ENCODE measurements around the gene ZNF140.

DNA sequence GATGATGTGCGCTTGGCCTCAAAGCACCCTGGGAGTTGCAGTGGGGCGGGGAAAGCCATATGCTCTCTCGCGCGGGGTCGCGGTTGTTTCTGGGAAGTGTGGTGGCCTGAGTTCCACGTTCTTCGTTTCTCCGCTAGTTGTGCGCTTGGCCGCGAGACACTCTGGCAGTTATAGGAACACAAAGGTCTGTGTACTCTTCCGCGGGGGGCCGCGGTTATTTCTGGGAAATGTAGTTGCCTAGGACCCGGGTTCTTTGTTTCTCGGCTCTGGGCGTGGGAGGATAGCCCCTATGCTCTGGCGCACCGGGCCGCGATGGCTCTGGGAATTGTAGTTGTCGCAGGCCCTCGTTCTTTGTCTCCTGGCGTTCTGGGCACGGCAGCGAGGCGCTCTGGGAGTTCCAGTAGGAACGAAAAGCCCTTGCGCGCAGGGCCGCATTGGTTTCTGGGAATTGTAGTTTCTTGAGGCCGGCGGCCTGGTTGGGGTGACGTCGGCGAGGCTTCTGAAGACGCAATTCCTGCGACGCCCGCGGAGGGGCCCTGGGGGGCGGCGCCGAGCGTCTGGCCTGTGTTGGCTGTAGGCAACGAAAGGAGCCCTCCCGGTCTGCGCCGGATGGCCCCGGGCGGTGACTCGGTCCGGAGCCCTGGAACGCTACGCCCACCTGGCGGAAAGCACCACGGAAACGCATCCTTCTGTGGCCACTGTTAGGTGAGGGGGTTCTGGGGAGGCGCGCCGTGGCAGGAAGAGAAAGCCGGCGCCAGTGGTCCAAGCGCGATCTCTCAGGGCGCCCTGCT is at the start of gene ZNF140:
- TF ChIP-seq, protein P1, sequence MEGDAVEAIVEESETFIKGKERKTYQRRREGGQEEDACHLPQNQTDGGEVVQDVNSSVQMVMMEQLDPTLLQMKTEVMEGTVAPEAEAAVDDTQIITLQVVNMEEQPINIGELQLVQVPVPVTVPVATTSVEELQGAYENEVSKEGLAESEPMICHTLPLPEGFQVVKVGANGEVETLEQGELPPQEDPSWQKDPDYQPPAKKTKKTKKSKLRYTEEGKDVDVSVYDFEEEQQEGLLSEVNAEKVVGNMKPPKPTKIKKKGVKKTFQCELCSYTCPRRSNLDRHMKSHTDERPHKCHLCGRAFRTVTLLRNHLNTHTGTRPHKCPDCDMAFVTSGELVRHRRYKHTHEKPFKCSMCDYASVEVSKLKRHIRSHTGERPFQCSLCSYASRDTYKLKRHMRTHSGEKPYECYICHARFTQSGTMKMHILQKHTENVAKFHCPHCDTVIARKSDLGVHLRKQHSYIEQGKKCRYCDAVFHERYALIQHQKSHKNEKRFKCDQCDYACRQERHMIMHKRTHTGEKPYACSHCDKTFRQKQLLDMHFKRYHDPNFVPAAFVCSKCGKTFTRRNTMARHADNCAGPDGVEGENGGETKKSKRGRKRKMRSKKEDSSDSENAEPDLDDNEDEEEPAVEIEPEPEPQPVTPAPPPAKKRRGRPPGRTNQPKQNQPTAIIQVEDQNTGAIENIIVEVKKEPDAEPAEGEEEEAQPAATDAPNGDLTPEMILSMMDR (IDR thresholded peaks at IDR 0.05): peak; percentile 21 to 44 (median 34)
- peak; percentile 62 for TF ChIP-seq POLR2A (IDR thresholded peaks at IDR 0.05)
